ENCODE data around the gene PRKAG1. TPM values are rescaled to one million over a fixed set of nuclear protein-coding genes. Genes with fewer than 3 reads are reported as not detected.

Gene PRKAG1
- total RNA-seq, 4 donors from 2014 or later = 34.7 to 46.6 (median 39.6) TPM

DNA sequence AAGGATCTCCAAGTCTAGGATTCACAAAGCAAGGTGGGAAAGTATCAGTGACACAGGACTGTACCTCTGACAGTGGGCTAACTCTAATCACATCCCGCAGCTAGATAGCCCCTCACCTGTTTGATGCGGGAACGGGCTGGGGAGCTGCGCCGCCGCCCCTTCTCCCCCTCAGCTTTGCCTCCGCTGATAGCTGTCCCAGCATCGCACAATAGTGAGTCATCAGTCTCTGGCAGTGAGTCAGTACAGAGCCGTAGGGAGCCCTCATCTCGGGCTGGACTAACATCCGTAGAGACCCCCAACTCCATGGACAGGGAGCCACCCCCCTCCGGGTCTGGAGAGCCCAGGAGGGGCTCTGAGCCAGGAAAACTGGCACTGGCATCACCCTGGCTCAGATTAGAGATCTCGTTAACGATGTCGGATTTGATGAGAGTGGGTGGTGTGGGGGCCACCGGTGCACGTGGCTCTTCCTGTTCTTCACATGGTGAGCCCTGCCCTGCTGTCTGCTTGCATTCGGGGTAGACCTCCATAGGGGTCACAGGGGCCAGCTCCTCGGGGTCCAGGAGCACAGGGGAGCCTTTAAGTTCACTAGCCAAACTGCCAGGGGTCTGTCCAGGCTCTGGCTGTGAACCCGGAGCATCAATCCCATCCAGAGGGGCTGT lies 31.1 kb upstream of the PRKAG1 start:
- H3K27ac ChIP-seq = no peak overlapping the region
- H3K27me3 ChIP-seq = no peaks in the 10 kb centered on the region
- H3K4me1 ChIP-seq = no peaks in the 10 kb centered on the region
- H3K4me3 ChIP-seq = no peak overlapping the region
- peaks cover 0 to 3% of the 10 kb centered on the region in 2 donors for H3K36me3 ChIP-seq
- no peak for TF ChIP-seq POLR2A (IDR thresholded peaks at IDR 0.05)
- TF ChIP-seq, protein P1, sequence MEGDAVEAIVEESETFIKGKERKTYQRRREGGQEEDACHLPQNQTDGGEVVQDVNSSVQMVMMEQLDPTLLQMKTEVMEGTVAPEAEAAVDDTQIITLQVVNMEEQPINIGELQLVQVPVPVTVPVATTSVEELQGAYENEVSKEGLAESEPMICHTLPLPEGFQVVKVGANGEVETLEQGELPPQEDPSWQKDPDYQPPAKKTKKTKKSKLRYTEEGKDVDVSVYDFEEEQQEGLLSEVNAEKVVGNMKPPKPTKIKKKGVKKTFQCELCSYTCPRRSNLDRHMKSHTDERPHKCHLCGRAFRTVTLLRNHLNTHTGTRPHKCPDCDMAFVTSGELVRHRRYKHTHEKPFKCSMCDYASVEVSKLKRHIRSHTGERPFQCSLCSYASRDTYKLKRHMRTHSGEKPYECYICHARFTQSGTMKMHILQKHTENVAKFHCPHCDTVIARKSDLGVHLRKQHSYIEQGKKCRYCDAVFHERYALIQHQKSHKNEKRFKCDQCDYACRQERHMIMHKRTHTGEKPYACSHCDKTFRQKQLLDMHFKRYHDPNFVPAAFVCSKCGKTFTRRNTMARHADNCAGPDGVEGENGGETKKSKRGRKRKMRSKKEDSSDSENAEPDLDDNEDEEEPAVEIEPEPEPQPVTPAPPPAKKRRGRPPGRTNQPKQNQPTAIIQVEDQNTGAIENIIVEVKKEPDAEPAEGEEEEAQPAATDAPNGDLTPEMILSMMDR (IDR thresholded peaks at IDR 0.05) = no peak
- intact Hi-C loops (cut with DNase I; ENCODE audit: low total_unique reads) = no loop called here
- DNase-seq = peak in 1 of 2 donors; percentile 50
- H3K9me3 ChIP-seq = no peaks in the 10 kb centered on the region

DNA sequence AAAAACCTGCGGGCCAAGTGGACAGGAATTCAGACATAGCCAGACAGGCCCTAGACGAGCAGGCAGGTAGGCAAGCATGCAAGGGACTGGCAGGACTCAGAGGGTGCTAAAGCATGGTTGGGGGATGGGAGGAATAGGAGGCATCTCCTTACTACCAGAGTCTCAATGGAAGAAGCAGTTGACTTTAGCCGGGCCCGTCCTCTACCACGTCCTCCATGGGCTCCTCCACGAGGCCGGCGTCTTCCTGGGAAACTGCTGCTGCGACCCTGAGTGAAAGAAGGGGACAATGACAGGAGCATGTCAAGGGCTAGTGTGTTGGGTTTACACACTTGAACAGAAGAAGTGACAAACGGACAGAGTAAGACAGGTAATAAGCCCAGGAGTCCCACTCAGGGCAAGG lies 30.4 kb upstream of the PRKAG1 start:
- Histone ChIP-seq H3K27ac (no peak overlapping the region), H3K4me1 (no peaks in the 10 kb centered on the region), H3K4me3 (no peak overlapping the region), H3K27me3 (no peaks in the 10 kb centered on the region), H3K36me3 (peaks cover 0 to 3% of the 10 kb centered on the region in 2 donors), H3K9me3 (no peaks in the 10 kb centered on the region)
- DNase-seq = no peak
- intact Hi-C loops (cut with DNase I; ENCODE audit: low total_unique reads) = no loop called here
- no peak for TF ChIP-seq POLR2A (IDR thresholded peaks at IDR 0.05)
- TF ChIP-seq, protein P1 (IDR thresholded peaks at IDR 0.05) = no peak

GRCh38 chr12:49046129-49046895 lies 27.7 kb upstream of the PRKAG1 start:
- no peak overlapping the region for H3K4me3 ChIP-seq
- no peaks in the 10 kb centered on the region for H3K9me3 ChIP-seq
- H3K36me3 ChIP-seq = peaks cover 0 to 3% of the 10 kb centered on the region in 2 donors
- no peaks in the 10 kb centered on the region for H3K27me3 ChIP-seq
- no peak for TF ChIP-seq POLR2A (IDR thresholded peaks at IDR 0.05)
- TF ChIP-seq, protein P1 (IDR thresholded peaks at IDR 0.05) = no peak
- intact Hi-C loops (cut with DNase I; ENCODE audit: low total_unique reads) = no loop called here
- H3K27ac ChIP-seq = no peak overlapping the region
- no peak for DNase-seq
- no peaks in the 10 kb centered on the region for H3K4me1 ChIP-seq

DNA sequence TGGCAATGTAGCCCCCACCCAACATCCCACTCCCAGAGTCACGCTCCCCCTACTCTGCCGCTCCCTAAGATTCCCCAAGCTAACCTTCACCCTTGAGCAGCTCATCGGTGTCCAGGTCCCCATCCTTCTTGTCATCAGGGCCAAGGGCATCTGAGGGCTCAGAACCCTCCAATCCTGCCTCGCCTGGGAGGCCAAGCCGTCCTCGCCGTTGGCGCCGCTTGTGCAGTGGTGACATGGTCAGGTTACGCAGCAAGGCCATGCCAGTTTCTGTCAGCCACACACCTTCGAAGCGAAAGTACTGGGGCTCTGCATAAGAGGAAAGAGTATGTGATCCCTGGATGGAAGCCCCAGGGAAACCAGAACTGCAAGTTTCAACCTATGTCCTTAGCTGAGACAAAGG lies 26.1 kb upstream of the PRKAG1 start:
- no peaks in the 10 kb centered on the region for H3K9me3 ChIP-seq
- no peak for TF ChIP-seq POLR2A (IDR thresholded peaks at IDR 0.05)
- TF ChIP-seq, protein P1 (IDR thresholded peaks at IDR 0.05) = no peak
- H3K27ac ChIP-seq = no peak overlapping the region
- intact Hi-C loops (cut with DNase I; ENCODE audit: low total_unique reads) = no loop called here
- no peak for DNase-seq
- H3K4me1 ChIP-seq = no peaks in the 10 kb centered on the region
- H3K4me3 ChIP-seq = no peak overlapping the region
- H3K36me3 ChIP-seq = peaks cover 0 to 3% of the 10 kb centered on the region in 2 donors
- H3K27me3 ChIP-seq = no peaks in the 10 kb centered on the region

DNA sequence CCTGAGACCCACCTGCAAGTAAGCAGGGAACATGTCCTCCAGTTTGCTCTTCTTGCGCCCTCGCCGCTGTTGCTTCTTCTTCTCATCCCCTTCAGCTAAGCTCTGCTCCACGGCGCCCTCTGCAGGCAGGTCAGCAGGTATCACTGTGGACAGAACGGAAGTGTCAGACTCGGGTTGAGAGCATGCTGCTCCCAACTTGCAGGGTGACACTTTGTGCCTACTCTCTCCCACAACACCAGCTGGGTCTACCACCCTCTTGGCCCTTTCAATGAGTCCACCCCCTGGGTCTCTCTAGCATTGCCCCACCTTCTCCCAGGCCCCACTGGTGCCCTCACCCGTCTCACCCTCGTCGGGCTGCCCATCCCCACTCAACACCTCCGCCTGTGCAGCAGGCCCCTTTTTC lies 25.3 kb upstream of the PRKAG1 start:
- H3K36me3 ChIP-seq = peaks cover 0 to 3% of the 10 kb centered on the region in 2 donors
- no peaks in the 10 kb centered on the region for H3K27me3 ChIP-seq
- no peak overlapping the region for H3K4me3 ChIP-seq
- no peak for TF ChIP-seq POLR2A (IDR thresholded peaks at IDR 0.05)
- TF ChIP-seq, protein P1 (IDR thresholded peaks at IDR 0.05) = peak in 3 of 4 experiments; percentile 18 to 40 (median 34)
- no peaks in the 10 kb centered on the region for H3K4me1 ChIP-seq
- no peak overlapping the region for H3K27ac ChIP-seq
- DNase-seq = no peak
- H3K9me3 ChIP-seq = no peaks in the 10 kb centered on the region
- intact Hi-C loops (cut with DNase I; ENCODE audit: low total_unique reads) = no loop called here
